ENCODE results near the gene WDR7. TPM values are rescaled to one million over a fixed set of nuclear protein-coding genes. Genes with fewer than 3 reads are reported as not detected.

The WDR7 gene
- total RNA-seq, 1 donor from 2014 or later: 67.3 TPM

DNA sequence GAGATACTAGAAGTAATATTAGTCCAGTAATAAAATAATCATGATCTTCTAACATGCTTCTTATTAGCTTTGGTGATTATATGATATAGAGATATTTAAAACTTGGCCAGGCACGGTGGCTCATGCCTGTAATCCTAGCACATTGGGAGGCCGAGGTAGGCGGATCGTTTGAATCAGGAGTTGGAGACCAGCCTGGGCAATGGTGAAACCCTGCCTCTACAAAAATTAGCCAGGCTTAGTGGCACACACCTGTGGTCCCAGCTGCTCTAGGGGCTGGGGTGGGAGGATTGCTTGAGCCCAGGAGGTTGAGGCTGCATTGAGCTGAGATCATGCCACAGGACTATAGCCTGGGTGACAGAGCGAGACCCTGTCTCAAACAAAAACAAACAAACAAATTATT is 87.0 kb downstream of the WDR7 start:
- H3K9me3 ChIP-seq (ENCODE audit: control insufficient read depth in 3 of 3, low read length in 3 of 3): no peaks in the 10 kb centered on the region
- H3K27ac ChIP-seq (ENCODE audit: low read depth, low read length): no peak overlapping the region
- no peaks in the 10 kb centered on the region for H3K4me1 ChIP-seq (ENCODE audit: control insufficient read depth in 3 of 3, insufficient read depth in 3 of 3, low read length in 3 of 3)
- no peaks in the 10 kb centered on the region for H3K27me3 ChIP-seq (ENCODE audit: control insufficient read depth in 3 of 3, insufficient read depth in 3 of 3, low read length in 3 of 3)
- no peak overlapping the region for H3K9ac ChIP-seq (ENCODE audit: low read depth in 1 of 3, low read length in 3 of 3)
- no peak overlapping the region for H3K4me3 ChIP-seq (ENCODE audit: low read length in 3 of 3)
- H3K36me3 ChIP-seq (ENCODE audit: control insufficient read depth in 3 of 3, insufficient read depth in 3 of 3, low read length in 3 of 3): no peaks in the 10 kb centered on the region

GRCh38 chr18:56739731-56740130 is 88.6 kb downstream of the WDR7 start:
- no peaks in the 10 kb centered on the region for H3K27me3 ChIP-seq (ENCODE audit: control insufficient read depth in 3 of 3, insufficient read depth in 3 of 3, low read length in 3 of 3)
- H3K4me1 ChIP-seq (ENCODE audit: control insufficient read depth in 3 of 3, insufficient read depth in 3 of 3, low read length in 3 of 3): no peaks in the 10 kb centered on the region

GRCh38 chr18:56740645-56741044 is 89.5 kb downstream of the WDR7 start:
- no peaks in the 10 kb centered on the region for H3K36me3 ChIP-seq (ENCODE audit: control insufficient read depth in 3 of 3, insufficient read depth in 3 of 3, low read length in 3 of 3)
- H3K27ac ChIP-seq (ENCODE audit: low read depth, low read length): no peak overlapping the region
- H3K9me3 ChIP-seq (ENCODE audit: control insufficient read depth in 3 of 3, low read length in 3 of 3): no peaks in the 10 kb centered on the region
- peaks cover 0 to 5% (median 0%) of the 10 kb centered on the region in 3 donors for H3K4me1 ChIP-seq (ENCODE audit: control insufficient read depth in 3 of 3, insufficient read depth in 3 of 3, low read length in 3 of 3)
- no peak overlapping the region for H3K4me3 ChIP-seq (ENCODE audit: low read length in 3 of 3)
- no peaks in the 10 kb centered on the region for H3K27me3 ChIP-seq (ENCODE audit: control insufficient read depth in 3 of 3, insufficient read depth in 3 of 3, low read length in 3 of 3)
- no peak overlapping the region for H3K9ac ChIP-seq (ENCODE audit: low read depth in 1 of 3, low read length in 3 of 3)

More at GRCh38 chr18:56739731-56740130, 88.6 kb downstream of the WDR7 start:
- H3K27ac ChIP-seq (ENCODE audit: low read depth, low read length): no peak overlapping the region
- no peaks in the 10 kb centered on the region for H3K9me3 ChIP-seq (ENCODE audit: control insufficient read depth in 3 of 3, low read length in 3 of 3)
- no peak overlapping the region for H3K9ac ChIP-seq (ENCODE audit: low read depth in 1 of 3, low read length in 3 of 3)
- H3K36me3 ChIP-seq (ENCODE audit: control insufficient read depth in 3 of 3, insufficient read depth in 3 of 3, low read length in 3 of 3): no peaks in the 10 kb centered on the region
- no peak overlapping the region for H3K4me3 ChIP-seq (ENCODE audit: low read length in 3 of 3)

GRCh38 chr18:56741685-56742084 is 90.5 kb downstream of the WDR7 start:
- Histone ChIP-seq H3K4me1 (ENCODE audit: control insufficient read depth in 3 of 3, insufficient read depth in 3 of 3, low read length in 3 of 3) (peaks cover 0 to 6% (median 0%) of the 10 kb centered on the region in 3 donors), H3K4me3 (ENCODE audit: low read length in 3 of 3) (no peak overlapping the region), H3K9ac (ENCODE audit: low read depth in 1 of 3, low read length in 3 of 3) (no peak overlapping the region), H3K27ac (ENCODE audit: low read depth, low read length) (no peak overlapping the region), H3K27me3 (ENCODE audit: control insufficient read depth in 3 of 3, insufficient read depth in 3 of 3, low read length in 3 of 3) (no peaks in the 10 kb centered on the region), H3K9me3 (ENCODE audit: control insufficient read depth in 3 of 3, low read length in 3 of 3) (no peaks in the 10 kb centered on the region), H3K36me3 (ENCODE audit: control insufficient read depth in 3 of 3, insufficient read depth in 3 of 3, low read length in 3 of 3) (no peaks in the 10 kb centered on the region)

DNA sequence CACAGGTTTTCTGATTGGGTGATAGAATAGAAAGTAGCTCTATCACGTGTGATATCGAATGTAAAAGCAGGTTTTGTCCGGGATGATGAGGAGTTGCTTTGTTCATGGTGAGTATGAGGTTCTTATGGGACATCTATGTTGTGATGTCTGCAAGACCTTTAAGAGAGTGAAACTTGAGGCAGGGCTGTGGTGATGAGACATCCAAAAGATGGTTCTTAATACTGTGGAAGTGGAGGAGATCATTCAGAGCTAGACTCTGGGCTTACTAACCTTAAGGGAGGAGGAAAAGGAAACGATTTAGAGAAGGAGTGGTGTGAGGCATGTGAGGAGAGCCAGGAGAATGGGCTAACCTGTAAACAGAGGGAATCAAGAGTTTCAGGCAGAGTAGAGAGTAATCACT is 92.0 kb downstream of the WDR7 start:
- H3K27ac ChIP-seq (ENCODE audit: low read depth, low read length): no peak overlapping the region
- H3K4me1 ChIP-seq (ENCODE audit: control insufficient read depth in 3 of 3, insufficient read depth in 3 of 3, low read length in 3 of 3): peaks cover 0 to 6% (median 0%) of the 10 kb centered on the region in 3 donors
- no peaks in the 10 kb centered on the region for H3K27me3 ChIP-seq (ENCODE audit: control insufficient read depth in 3 of 3, insufficient read depth in 3 of 3, low read length in 3 of 3)
- no peaks in the 10 kb centered on the region for H3K36me3 ChIP-seq (ENCODE audit: control insufficient read depth in 3 of 3, insufficient read depth in 3 of 3, low read length in 3 of 3)
- no peak overlapping the region for H3K4me3 ChIP-seq (ENCODE audit: low read length in 3 of 3)
- no peak overlapping the region for H3K9ac ChIP-seq (ENCODE audit: low read depth in 1 of 3, low read length in 3 of 3)
- no peaks in the 10 kb centered on the region for H3K9me3 ChIP-seq (ENCODE audit: control insufficient read depth in 3 of 3, low read length in 3 of 3)

DNA sequence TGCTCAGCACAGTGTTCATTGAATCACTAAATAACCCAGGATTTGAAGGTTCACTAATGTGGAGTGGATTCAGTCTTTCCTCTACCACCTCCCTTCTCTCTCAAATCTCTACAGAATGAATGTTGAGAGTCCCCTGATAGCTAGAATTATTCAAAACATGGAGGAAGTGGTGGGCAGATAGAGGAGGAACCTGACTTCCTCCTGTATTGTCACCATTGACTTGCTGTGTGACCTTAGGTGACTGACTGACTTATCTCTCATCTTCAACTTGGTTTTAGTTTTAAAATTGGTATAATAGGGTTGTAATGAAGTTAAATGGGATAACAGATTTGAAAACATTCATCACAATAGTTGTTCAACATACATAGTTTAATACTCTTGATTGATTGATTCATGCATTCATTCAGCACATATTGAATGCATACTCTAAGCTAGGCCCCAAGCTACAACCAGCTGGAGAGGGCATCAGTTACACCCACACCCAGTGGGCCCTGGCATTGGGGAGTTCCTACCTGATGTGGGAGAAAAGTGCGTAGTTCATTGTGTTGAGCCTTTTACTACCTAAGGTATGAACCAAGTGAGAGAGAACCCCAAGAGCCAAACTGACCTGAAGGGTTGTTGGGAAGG is 96.0 kb downstream of the WDR7 start:
- no peaks in the 10 kb centered on the region for H3K9me3 ChIP-seq (ENCODE audit: control insufficient read depth in 3 of 3, low read length in 3 of 3)
- peaks cover 0 to 2% (median 0%) of the 10 kb centered on the region in 3 donors for H3K36me3 ChIP-seq (ENCODE audit: control insufficient read depth in 3 of 3, insufficient read depth in 3 of 3, low read length in 3 of 3)
- H3K9ac ChIP-seq (ENCODE audit: low read depth in 1 of 3, low read length in 3 of 3): no peak overlapping the region
- peaks cover 0 to 6% (median 0%) of the 10 kb centered on the region in 3 donors for H3K4me1 ChIP-seq (ENCODE audit: control insufficient read depth in 3 of 3, insufficient read depth in 3 of 3, low read length in 3 of 3)
- H3K4me3 ChIP-seq (ENCODE audit: low read length in 3 of 3): no peak overlapping the region
- no peaks in the 10 kb centered on the region for H3K27me3 ChIP-seq (ENCODE audit: control insufficient read depth in 3 of 3, insufficient read depth in 3 of 3, low read length in 3 of 3)
- H3K27ac ChIP-seq (ENCODE audit: low read depth, low read length): no peak overlapping the region

GRCh38 chr18:56747857-56748256 is 96.7 kb downstream of the WDR7 start:
- Histone ChIP-seq H3K36me3 (ENCODE audit: control insufficient read depth in 3 of 3, insufficient read depth in 3 of 3, low read length in 3 of 3) (peaks cover 0 to 2% (median 0%) of the 10 kb centered on the region in 3 donors), H3K9me3 (ENCODE audit: control insufficient read depth in 3 of 3, low read length in 3 of 3) (no peaks in the 10 kb centered on the region)

GRCh38 chr18:56748698-56749268 is 97.6 kb downstream of the WDR7 start:
- H3K4me1 ChIP-seq (ENCODE audit: control insufficient read depth in 3 of 3, insufficient read depth in 3 of 3, low read length in 3 of 3): peaks cover 0 to 6% (median 0%) of the 10 kb centered on the region in 3 donors
- no peak overlapping the region for H3K4me3 ChIP-seq (ENCODE audit: low read length in 3 of 3)
- H3K9ac ChIP-seq (ENCODE audit: low read depth in 1 of 3, low read length in 3 of 3): no peak overlapping the region
- H3K27ac ChIP-seq (ENCODE audit: low read depth, low read length): no peak overlapping the region
- peaks cover 0 to 2% (median 0%) of the 10 kb centered on the region in 3 donors for H3K36me3 ChIP-seq (ENCODE audit: control insufficient read depth in 3 of 3, insufficient read depth in 3 of 3, low read length in 3 of 3)
- H3K27me3 ChIP-seq (ENCODE audit: control insufficient read depth in 3 of 3, insufficient read depth in 3 of 3, low read length in 3 of 3): no peaks in the 10 kb centered on the region
- H3K9me3 ChIP-seq (ENCODE audit: control insufficient read depth in 3 of 3, low read length in 3 of 3): no peaks in the 10 kb centered on the region

More at GRCh38 chr18:56747857-56748256, 96.7 kb downstream of the WDR7 start:
- Histone ChIP-seq H3K4me3 (ENCODE audit: low read length in 3 of 3) (no peak overlapping the region), H3K9ac (ENCODE audit: low read depth in 1 of 3, low read length in 3 of 3) (no peak overlapping the region), H3K27me3 (ENCODE audit: control insufficient read depth in 3 of 3, insufficient read depth in 3 of 3, low read length in 3 of 3) (no peaks in the 10 kb centered on the region), H3K4me1 (ENCODE audit: control insufficient read depth in 3 of 3, insufficient read depth in 3 of 3, low read length in 3 of 3) (peaks cover 0 to 6% (median 0%) of the 10 kb centered on the region in 3 donors), H3K27ac (ENCODE audit: low read depth, low read length) (no peak overlapping the region)

GRCh38 chr18:56756966-56757365 is 105.8 kb downstream of the WDR7 start:
- Histone ChIP-seq H3K36me3 (ENCODE audit: control insufficient read depth in 3 of 3, insufficient read depth in 3 of 3, low read length in 3 of 3) (peaks cover 0 to 4% (median 0%) of the 10 kb centered on the region in 3 donors), H3K9me3 (ENCODE audit: control insufficient read depth in 3 of 3, low read length in 3 of 3) (no peaks in the 10 kb centered on the region), H3K9ac (ENCODE audit: low read depth in 1 of 3, low read length in 3 of 3) (no peak overlapping the region), H3K27me3 (ENCODE audit: control insufficient read depth in 3 of 3, insufficient read depth in 3 of 3, low read length in 3 of 3) (no peaks in the 10 kb centered on the region), H3K27ac (ENCODE audit: low read depth, low read length) (no peak overlapping the region), H3K4me1 (ENCODE audit: control insufficient read depth in 3 of 3, insufficient read depth in 3 of 3, low read length in 3 of 3) (no peaks in the 10 kb centered on the region), H3K4me3 (ENCODE audit: low read length in 3 of 3) (no peak overlapping the region)

GRCh38 chr18:56770097-56770496 is 118.9 kb downstream of the WDR7 start:
- no peak overlapping the region for H3K9ac ChIP-seq (ENCODE audit: low read depth in 1 of 3, low read length in 3 of 3)
- H3K27ac ChIP-seq (ENCODE audit: low read depth, low read length): no peak overlapping the region
- no peak overlapping the region for H3K4me3 ChIP-seq (ENCODE audit: low read length in 3 of 3)
- peaks cover 0 to 1% (median 0%) of the 10 kb centered on the region in 3 donors for H3K36me3 ChIP-seq (ENCODE audit: control insufficient read depth in 3 of 3, insufficient read depth in 3 of 3, low read length in 3 of 3)
- H3K9me3 ChIP-seq (ENCODE audit: control insufficient read depth in 3 of 3, low read length in 3 of 3): no peaks in the 10 kb centered on the region
- no peaks in the 10 kb centered on the region for H3K4me1 ChIP-seq (ENCODE audit: control insufficient read depth in 3 of 3, insufficient read depth in 3 of 3, low read length in 3 of 3)
- H3K27me3 ChIP-seq (ENCODE audit: control insufficient read depth in 3 of 3, insufficient read depth in 3 of 3, low read length in 3 of 3): no peaks in the 10 kb centered on the region
